Occipital lobe (tissue), 2 donors: ENCODE results near the gene DHCR24. TPM values are rescaled to one million over a fixed set of nuclear protein-coding genes. Genes with fewer than 3 reads are reported as not detected.

ENCODE experiments used
- DNase-seq: peaks from one replicate; lab custom pipeline; 2025; lab: John Stamatoyannopoulos, UW
- total RNA-seq: library from RNA; depleted of rRNA; stranded (reverse); fragments of >200 nt; gene quantifications from one replicate; pipeline ENCODE4 v1.2.3, GENCODE V29; 2014

DHCR24 gene
- total RNA-seq, 1 donor from 2014 or later: 40.7 TPM

DNA sequence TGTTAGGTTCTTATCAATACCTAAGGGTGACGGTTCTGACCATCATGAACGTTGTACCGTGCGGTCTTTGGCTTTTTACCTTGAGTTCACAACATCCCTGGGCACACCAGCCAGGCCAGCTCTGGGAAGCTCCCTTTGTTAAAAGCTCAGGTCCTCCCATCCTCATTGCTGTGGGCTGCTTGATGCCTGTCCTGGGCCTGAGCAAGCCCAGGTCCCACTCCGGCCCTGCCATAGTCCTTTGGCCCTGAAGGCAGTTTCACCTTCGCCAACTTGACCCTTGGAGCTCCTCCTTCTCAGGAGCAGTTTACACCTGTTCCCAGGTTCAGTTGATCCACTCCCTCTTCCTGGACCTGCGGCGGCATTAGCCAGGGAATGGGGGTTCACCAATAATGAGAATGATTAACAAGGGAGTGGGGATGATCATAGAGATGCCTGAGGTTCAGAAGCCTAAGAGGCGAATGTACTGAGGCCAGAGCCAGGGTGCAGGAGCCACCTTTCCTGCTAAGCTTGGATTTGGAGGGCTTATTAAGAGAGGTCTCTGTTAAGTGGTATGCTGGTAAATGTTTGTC is 40.2 kb downstream of the DHCR24 start:
- no peak for DNase-seq

DNA sequence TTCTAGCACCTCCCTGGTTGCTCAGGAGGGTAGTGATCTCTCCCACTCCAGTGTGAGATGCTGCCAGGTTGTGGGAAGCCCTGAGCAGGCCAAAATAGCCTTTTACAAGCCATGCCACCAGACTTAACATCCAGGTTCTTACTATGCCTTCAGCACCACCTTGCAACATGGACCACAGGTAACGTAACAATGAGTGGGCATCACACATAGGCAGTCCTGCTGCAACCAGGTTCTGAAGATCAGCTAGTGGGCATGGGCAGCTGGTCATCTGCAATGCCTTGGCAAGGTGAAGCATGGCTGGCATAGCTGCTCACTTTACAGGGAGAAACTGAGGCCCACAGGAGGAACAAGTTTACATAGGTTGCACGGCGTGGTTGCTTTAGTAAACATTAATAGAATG is 40.7 kb downstream of the DHCR24 start:
- no peak for DNase-seq

DNA sequence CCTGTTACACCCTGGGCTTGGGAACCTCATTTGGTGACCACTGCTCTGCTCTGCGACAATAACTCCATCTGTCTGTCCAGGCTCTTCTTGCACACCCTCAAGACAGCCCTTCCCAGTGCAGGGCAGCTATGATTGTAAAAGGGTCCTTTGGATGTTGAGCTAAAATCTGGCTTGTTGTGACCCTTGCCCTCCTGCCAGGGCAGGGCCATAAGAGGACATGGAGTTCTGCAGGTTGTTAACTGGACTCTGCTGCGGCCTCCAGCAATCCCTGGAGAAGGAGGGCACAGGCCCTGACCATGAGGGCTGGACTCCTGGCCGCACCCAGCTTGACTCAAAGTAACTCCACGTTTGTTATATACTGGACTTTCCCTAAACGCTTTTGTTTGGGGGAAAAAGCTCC is 41.2 kb downstream of the DHCR24 start:
- no peak for DNase-seq

DNA sequence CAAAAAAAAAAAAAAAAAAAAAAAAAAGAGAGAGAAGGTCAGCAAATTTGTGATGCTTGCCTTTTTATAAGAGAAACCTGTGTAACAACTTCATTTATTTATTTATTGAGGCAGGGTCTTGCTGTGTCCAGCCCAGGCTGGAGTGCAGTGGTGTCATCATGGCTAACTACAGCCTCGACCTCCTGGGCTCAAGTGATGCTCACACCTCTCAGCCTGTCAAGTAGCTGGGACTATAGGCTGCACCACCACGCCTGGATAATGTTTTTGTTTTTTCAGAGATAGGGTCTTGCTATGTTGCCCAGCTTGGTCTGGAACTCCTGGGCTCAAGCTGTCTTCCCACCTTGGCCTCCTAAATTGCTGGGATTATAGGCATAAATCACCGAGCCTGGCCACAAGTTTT is 42.4 kb downstream of the DHCR24 start:
- DNase-seq: no peak

DNA sequence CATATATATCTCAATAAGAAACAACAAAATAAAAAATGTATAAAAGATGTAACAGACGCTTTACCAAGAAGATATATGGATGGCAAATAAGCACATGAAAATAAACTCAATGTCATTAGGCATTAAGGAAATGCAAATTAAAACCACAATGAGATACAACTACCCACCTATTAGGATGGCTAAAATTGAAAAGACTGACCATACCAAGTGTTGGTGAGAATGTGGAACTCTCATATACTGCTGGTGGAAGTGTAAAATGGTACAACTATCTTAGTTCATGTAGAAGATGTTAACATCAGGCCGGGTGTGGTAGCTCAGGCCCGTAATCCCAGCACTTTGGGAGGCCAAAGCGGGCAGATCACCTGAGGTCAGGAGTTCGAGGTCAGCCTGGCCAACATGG is 43.5 kb downstream of the DHCR24 start:
- no peak for DNase-seq

DNA sequence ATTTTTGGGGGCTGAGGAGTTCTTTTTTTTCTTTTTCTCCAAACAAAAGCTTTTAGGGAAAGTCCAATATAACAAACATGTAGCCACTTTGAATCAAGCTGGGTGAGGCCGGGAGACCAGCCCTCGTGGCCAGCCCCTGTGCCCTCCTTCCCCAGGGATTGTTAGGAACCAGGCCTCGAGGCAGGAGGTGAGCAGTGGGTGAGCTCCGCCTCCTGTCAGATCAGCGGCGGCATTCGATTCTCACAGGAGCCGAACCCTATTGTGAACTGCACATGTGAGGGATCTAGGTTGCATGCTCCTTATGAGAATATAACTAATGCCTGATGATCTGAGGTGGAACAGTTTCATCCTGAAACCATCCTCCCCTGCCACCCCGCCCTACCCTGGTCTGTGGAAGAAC is 44.0 kb downstream of the DHCR24 start:
- DNase-seq: no peak

DNA sequence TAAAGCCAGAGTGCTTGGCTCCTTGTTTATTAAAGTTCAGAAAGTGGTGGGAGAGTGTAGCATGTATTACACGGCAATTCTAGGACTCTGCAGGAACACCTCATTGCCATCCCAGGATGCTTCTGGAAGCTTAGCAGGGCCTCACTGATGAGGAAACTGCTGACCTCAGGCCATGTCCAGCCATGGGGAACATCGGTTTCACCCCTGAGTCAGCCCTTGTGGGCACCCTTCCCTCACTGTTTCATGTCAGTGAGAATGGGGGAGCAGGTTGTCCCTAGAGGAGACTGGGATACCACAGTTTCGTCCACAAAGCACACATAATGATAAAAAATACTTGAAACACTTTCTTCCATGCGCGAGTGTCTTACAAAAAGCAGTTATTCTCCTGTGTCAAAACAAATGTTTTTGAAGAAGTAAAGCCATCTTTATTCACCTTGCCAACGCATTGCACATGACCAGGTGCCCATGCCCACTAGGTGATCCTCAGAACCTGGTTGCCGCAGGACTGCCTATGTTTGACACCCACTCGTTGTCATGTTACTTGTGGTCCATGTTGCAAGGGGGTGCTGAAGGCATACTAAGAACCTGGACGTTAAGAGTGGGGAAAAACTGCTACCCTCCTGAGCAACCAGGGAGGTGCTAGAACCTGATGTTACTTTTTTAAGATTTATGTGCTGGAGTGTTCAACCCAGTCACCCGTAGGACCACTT is 44.6 kb downstream of the DHCR24 start:
- no peak for DNase-seq

DNA sequence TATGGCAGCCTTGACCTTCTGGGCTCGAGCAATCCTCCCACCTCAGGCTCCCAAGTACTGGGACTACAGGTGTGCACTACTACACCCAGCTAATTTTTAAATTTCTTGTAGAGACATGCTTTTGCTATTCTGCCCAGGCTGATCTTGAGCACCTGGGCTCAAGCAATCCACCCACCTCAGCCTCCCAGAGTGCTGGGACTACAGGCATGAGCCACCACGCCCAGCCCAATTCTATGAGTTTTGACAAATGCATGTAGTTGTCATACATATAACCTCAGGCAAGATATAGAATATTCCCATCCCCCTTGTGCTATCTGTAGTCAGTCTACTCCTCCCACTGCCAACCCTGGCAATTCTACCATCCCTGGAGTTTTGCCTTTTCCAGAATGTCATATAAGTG is 47.2 kb downstream of the DHCR24 start:
- no peak for DNase-seq

DNA sequence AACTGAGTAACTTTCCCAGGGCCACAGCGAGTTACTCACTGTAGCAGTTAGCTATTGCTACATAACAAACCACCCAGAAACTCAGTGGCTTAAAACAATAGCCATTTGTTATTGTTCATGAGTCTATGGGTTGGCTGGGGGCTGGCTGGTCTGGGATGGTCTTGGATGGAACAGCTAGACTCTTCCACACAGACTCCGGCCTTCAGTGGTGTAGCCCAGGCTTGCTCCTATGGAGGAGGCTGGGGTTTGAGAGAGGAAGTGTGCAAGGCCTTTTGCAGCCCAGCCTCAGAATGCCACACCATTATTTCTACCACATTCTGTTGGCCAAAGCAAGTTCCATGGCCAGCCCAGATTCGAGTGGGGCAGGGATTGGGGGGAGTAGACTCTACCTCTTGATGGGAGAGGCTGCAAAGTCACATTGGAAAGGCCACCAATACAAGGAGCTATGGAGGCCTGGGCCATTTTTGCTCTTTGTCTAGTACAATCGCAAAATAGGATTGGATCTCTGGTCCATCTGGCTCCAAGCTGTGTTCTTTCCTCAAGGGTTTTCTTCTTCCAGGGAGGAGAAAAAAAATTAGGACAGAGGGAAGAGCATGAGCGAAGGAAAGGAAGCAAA is 48.3 kb downstream of the DHCR24 start:
- no peak for DNase-seq

DNA sequence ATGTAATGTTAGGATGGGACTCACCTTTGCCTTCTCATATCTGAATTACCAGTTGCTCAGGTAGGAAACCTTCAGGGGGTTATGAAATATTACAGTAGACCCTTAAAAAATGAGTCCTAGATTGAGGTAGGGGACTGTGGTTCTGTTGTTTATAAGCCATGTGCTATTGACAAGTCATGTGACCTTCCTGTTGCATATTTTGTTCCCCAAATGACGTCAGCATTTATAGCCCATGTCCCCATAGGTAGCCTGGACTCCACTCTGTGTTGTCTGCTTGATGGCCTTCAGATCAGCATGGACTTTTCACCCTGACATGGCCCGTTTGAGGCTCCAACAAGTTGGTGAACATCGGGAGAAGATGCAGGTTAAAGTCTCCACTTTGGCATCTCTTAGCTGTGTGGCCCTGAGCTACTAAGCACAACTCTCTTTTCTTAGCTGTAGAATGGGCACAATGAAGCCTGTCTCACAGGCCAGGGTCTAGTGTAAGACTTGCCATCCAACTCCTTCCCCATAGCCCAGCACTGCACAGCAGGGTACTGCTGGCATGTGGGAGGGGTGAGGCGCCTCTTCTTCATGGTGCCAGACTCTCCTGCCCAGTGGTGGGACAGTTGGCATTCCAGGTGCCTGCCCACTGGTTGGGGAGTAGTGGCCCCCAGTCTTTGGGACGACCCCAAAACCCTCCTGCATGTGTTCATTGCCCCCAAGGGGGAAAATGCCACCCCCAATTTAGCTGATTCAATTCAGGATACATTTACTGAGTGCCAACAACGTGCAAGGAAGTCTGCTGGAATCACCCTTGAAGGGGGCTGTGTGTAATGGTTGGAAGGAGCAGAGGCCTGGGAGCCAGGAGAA is 49.8 kb downstream of the DHCR24 start:
- DNase-seq: no peak

DNA sequence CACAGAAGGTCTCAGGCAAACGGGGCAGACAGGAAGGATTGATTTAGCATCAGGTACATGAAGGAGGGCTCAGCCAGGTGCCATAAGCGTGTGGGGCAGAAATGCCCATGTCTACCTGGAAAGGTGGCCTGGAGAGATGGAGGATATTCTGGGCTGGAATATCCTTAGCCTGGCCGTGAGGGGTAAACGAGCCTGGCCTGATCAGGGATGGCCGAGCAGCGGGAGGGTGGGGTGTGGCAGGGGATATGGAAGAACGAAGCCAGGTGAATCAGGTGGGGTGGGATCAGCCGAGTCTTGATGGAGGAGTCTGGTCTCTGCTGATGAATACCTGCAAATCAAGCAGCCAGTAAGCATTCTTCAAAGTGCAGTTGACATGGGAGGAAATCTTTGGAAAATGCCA is 50.4 kb downstream of the DHCR24 start:
- DNase-seq: no peak

DNA sequence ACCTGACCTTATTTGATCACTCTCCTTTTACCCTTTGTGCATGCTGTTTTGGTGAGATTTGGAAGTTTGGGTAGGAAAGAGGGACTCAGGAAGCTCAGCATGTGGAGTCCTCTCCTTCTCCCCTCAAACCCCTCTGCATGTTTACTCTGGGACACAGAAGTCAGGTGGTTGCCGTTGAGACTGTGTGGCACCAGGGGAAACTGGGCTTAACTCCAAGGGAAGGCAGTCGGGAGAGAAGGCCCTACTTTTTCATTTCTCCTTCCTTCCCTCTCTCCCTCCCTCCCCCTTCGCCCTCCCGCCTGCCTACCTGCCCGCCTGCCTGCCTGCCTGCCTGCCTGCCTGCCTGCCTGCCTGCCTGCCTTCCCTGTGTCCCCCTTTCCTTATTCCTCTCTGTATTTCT is 51.0 kb downstream of the DHCR24 start:
- no peak for DNase-seq

DNA sequence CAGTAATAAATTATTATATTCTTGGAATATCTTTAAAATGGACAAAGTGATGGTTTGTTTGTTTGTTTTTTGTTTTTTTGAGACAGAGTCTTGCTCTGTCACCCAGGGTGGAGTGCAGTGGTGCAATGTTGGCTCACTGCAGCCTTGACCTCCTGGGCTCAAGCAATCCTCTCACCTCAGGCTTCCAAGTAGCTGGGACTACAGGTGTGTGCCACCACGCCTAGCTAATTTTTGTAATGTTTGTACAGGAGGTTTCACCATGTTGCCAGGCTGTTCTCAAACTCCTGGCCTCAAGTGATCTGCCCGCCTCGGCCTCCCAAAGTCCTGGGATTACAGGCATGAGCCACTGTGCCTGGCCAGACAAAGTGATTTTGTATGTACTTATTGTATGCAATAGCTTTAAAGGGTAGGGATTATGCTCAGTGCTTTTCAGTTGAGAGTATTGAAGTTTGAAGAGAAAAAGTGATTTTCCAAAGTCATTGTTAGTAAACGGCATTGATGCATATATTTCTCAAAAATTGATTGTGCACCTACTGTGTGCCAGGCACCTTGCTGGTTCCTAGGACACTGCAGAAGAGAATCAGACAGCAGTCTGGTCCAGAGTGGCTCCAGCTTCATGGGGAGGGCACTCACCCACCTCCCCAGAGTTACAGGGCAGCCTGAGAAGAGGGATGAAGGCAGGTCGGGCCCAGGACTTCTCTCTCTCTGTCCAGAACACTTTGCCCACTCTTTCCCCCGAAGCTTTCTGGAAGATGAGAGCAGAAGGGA is 51.7 kb downstream of the DHCR24 start:
- DNase-seq: no peak

DNA sequence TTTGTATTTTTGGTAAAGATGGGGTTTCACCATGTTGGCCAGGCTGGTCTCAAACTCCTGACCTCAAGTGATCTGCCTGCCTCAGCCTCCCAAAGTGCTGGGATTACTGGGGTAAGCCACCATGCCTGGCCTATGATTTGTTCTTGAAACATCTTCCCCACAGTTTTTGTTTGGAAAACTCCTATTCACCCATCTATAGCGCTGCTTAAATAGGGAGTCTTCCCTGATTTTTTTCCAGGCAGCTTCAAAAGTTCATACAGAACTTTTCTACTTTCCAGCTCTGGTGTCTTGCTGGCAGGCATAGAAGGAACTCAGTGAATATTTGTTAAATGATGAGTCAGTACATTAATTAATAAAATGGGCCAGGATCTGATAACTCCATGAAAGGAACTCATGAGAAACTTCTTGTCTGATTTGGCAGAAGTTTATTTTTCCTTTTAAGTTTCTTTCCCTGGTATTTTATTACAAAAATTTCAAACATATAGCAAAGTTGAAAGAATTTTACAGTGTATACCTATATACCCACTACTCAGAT is 52.9 kb downstream of the DHCR24 start:
- DNase-seq: no peak

DNA sequence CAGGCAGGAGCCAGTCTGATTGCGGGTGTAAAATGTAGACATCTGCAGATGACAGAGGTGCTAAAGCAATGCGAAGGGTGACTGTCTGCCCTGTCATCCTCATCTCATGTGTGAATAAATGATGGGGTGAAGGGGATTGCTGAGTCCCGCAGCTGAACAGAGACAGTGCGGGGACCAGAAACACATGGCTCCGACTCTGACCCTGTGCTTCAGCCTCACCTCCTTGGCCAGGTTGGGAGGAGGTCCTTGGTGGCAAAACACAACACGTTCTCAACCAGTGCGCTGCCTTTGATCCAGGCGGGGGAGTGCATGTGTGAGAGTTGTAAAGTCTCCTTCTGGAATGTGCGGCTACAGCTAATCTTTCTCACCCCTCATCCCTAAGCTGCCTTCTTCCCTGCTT is 53.9 kb downstream of the DHCR24 start:
- no peak for DNase-seq

DNA sequence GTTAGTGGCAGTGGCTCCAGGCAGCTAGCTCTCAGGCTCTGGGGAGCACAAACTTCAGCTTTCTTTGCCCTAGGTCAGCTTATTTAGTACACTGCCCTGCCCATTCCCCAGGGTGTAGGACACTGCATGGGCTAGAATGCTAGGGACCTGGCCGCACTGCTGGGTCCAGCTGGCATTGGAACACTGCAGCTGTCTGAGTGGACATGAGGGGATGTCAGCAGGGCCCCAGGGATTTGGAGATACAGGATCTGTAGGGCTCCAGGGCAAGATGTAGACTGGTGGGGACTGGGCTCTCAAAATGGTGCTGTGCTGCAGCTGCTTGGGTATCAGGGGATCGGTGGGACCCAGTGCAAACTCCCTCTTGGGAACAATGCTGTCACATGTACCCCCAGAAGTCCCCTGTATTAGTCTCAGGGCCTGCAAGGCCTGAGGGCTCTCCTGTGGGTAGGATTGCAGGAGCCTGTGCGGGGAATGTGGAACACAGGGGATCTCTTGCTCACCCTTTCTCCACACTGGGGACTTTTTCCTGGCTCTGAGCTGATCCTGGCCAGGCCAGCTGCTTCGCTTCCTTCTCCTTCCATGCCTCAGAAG is 60.7 kb downstream of the DHCR24 start:
- DNase-seq: no peak

DNA sequence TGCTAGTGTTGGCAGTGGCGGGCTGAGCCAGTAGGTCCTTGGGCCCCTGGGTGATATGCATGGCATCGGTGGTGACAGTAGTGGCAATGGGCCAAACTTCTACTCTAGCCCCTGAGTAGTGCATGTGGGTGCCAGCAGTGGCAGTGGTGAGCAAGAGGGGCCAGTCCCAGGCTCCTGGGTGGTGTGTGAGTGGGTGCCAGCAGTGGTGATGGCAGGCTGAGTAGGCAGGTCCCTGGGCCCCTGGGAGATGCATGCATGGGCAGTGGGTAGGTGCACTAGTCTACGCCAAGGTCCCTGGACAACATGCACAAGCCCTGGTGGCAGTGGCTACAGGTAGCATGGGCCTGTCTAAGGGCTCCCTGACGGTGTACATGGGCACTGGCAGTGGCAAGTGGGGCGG is 61.3 kb downstream of the DHCR24 start:
- no peak for DNase-seq

DNA sequence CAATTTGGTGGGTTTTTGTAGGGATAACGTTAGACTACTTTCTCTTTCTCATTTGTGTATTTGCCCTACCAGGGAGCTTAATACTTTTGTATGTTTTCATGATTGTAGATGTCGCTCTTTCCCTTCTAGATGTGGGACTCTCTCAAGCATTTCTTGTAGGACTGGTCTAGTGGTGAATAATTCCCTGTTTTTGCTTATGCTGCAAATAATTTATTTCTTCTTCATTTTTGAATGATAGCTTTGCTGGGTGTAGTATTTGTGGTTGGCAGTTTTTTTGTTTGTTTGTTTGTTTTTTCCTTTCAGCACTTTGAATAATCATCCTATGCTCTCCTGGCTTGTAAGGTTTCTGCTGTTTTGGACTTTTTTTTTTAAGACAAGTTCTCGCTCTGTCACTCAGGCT is 63.3 kb downstream of the DHCR24 start:
- DNase-seq: no peak

DNA sequence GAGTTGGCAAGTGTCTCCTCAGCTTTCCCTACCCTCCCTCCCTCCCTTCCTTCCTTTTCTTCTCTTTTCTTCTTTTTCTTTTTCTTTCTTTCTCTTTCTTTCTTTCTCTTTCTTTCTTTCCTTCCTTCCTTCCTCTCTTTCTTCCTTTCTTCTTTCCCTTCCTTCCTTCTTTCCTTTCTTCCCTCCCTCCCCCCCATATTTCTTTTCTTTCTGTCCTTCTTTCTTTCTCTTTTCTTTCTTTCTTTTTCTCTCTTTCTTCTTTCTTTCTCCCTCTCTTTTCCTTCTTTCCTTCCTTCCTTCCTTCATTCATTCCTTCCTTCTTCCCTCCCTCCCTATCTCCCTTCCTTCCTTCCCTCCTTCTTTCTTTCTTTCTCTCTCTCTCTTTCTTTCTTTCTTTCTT is 67.3 kb downstream of the DHCR24 start:
- no peak for DNase-seq

DNA sequence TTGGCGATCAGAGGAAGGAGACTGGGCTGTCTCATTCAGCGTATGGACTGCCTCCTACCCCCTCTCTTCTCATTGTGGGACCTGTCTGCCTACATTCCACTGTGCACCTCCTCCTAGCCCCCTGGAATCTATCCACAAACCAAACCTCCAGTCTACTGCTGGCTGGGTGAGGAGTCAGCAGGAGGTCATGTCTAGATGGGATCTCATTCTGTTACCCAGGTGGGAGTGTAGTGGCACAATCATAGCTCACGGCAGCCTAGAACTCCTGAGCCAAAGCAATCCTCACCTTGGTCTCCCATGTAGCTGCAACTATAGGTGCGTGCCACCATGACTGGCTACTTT is 67.8 kb downstream of the DHCR24 start:
- no peak for DNase-seq
